ENCODE data around the gene RCAN1.
A peak's percentile ranks its signal among the peaks of the same experiment; 100 is the strongest.

The RCAN1 gene

DNA sequence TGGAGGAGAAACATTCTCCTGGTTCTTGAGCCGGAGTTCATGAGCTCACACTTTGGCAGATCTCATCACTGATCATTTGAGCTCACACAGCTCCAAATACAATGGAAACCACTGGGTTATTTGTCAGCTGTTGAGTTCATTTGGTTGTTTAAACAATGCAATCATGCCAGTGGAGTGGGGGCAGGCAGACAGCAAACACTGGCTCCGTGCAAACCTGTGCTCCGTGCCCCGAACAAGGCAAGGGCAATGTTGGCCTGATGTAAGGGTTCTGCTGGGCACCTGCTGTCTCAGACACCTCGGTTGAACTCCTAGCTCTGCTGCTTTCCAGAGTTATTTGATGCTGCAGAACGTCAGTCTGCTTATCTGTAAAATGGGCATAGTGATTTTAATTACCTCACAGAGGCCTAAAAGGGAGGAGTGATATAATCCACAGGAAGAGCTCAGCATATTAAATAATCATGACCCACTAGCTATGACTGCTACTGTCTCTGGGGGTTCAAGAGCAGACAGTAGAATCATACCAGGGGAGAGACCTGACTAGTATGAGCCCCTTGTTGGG, 33.9 kb upstream of the RCAN1 start:
- no peak for DNase-seq (ENCODE audit: low read depth)
- in situ Hi-C loops (cut with HindIII; ENCODE audit: low sequenced_read_pairs), result no loop called here
- no peak overlapping the region for H3K4me3 ChIP-seq (ENCODE audit: low read depth, low read length)
- TF ChIP-seq, protein P1, sequence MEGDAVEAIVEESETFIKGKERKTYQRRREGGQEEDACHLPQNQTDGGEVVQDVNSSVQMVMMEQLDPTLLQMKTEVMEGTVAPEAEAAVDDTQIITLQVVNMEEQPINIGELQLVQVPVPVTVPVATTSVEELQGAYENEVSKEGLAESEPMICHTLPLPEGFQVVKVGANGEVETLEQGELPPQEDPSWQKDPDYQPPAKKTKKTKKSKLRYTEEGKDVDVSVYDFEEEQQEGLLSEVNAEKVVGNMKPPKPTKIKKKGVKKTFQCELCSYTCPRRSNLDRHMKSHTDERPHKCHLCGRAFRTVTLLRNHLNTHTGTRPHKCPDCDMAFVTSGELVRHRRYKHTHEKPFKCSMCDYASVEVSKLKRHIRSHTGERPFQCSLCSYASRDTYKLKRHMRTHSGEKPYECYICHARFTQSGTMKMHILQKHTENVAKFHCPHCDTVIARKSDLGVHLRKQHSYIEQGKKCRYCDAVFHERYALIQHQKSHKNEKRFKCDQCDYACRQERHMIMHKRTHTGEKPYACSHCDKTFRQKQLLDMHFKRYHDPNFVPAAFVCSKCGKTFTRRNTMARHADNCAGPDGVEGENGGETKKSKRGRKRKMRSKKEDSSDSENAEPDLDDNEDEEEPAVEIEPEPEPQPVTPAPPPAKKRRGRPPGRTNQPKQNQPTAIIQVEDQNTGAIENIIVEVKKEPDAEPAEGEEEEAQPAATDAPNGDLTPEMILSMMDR (IDR thresholded peaks at IDR 0.05; ENCODE audit: low read depth, low read length, missing control alignments), result no peak

DNA sequence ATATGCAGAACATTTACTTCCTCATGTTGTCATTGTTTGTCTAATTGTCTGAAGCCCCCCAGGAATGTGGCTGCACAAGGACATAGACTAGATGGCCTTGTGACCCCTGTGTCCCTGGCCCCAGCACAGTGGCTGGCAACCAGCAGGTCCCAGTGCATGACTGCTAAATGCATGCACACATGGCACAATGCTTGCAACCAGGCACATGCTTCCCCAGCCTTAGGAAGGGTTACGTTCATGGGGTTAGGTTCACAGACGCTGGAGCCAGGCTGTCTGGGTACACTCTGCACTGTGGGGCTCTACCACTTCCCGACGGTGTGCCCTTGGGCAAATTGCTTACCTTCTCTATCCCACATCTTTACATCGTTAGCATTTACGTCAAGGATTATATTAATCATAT, 32.6 kb upstream of the RCAN1 start:
- DNase-seq (ENCODE audit: low read depth), result no peak
- TF ChIP-seq, protein P1 (IDR thresholded peaks at IDR 0.05; ENCODE audit: low read depth, low read length, missing control alignments), result no peak
- in situ Hi-C loops (cut with HindIII; ENCODE audit: low sequenced_read_pairs), result no loop called here
- no peak overlapping the region for H3K4me3 ChIP-seq (ENCODE audit: low read depth, low read length)

DNA sequence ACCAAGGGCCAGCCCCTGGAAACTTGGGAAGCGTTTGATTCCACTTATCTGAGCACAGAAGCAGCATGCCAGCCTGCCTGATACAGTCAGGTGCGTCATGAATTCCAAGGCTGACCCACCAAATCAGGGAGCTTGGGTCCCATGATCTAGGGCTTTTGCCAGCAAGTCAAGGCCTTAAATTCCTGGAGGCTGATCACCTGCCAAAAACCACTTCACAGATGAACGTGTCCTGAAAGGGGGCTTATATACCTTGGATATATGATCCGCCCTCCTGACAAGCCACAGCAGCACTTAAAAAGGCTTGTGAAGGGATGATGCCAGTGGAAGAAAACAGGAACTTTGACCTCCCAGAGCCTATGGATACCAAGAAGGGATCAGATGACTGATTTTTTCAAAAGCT, 29.9 kb upstream of the RCAN1 start:
- TF ChIP-seq, protein P1 (IDR thresholded peaks at IDR 0.05; ENCODE audit: low read depth, low read length, missing control alignments), result no peak
- no peak for DNase-seq (ENCODE audit: low read depth)
- in situ Hi-C loops (cut with HindIII; ENCODE audit: low sequenced_read_pairs), result no loop called here
- H3K4me3 ChIP-seq (ENCODE audit: low read depth, low read length), result no peak overlapping the region

DNA sequence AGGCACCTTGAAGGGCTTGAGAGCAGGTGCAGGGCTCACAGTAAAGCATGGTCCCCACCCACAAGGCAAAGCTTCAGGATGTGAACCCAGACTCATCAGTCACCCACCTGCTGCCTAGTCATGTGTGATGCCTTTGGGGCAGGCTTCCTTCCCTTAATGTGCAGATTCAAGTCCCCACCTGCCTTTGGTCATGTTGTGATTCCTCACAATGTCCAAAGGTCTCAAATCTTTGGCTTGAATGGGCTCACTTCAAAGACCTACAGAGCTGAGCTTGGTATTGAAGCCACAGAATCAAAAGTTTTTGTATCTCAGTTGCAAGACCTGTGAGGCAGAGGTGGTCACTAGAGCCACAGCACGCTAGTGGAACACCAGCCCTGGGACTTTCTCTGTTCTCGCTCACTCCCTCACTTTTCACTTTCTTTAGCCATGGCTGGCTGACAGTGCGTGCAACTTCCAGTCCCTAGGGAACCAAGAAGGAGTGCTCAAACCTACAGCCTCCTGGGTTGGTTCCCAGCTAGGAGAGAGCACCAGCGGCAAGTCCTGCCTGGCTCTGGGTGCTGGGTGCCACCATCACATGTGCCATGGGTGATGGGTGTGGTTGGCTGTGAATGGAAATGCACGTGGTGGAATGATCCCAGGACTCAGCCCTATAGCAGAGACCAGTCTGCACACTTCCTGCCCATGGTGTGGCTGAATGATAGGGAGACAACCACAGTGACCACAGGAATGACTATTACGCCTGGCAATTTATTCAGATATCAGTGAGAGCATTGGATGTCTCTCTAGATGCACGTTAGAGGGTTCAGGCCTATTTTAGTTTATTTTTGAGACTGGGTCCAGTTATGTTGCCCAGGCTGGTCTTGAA, 27.5 kb upstream of the RCAN1 start:
- H3K4me3 ChIP-seq (ENCODE audit: low read depth, low read length), result no peak overlapping the region
- TF ChIP-seq, protein P1 (IDR thresholded peaks at IDR 0.05; ENCODE audit: low read depth, low read length, missing control alignments), result no peak
- in situ Hi-C loops (cut with HindIII; ENCODE audit: low sequenced_read_pairs), result no loop called here
- DNase-seq (ENCODE audit: low read depth), result peak; percentile 15

DNA sequence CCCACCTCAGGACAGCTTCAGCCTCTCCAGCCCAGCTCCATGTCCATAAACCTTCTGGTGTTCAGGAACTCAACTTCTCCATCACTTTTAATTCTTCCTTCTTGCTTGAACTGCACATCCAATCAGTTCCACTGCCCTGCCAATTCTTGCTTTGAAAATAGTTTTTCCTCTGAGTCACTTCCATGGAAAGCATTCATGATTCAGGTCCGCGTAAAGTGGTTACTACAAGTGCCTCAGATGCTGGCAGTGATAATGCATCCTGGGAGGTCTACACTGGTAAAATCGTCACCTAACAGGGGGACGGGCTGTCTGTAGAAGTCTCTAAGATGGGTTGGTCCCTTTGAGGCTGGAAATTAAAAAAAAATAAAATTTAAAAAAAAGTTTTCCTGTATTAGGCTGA, 25.9 kb upstream of the RCAN1 start:
- DNase-seq (ENCODE audit: low read depth), result peak; percentile 83
- H3K4me3 ChIP-seq (ENCODE audit: low read depth, low read length), result no peak overlapping the region

DNA sequence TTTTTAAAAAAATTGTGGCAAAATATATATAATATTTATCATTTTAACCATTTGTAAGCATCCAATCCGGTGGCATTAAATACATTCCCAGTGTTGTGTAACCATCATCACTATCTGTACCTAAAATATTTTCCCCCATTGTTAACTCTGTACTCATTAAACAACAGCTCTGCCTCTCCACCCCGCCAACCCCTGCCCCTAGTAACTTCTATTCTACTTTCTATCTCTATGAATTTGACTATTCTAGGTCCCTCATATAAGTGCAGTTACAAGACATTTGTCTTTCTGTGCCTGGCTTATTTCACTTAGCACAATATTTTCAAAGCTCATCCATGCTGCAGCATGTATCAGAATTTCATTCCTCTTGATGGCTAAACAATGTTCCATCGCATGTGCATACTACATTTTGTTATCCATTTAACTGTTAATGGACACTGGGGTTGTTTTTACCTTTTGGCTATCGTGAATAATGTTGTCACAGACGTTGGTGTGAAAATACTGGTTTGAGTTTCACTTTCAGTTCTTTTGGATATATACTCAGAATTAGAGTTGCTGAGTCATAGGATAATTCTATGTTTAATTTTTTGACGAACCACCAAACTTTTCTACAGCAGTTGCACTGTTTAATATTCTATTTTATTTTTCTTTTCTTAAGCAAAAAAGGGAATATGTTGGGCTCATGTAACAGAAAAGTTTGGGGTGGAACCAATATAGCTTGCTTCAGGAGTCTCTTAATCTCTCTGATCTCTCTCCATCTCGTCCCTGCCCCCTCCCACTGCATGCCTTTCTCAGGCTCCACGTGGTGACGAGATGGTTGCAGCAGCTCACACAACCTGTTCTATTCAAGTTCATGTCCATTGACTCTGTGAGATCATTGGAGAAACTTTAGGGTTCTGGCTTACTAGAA, 25.2 kb upstream of the RCAN1 start:
- in situ Hi-C loops (cut with HindIII; ENCODE audit: low sequenced_read_pairs), result no loop called here
- TF ChIP-seq, protein P1 (IDR thresholded peaks at IDR 0.05; ENCODE audit: low read depth, low read length, missing control alignments), result no peak
- DNase-seq (ENCODE audit: low read depth), result no peak
- no peak overlapping the region for H3K4me3 ChIP-seq (ENCODE audit: low read depth, low read length)

More for the DNA sequence above, 25.9 kb upstream of the RCAN1 start:
- TF ChIP-seq, protein P1 (IDR thresholded peaks at IDR 0.05; ENCODE audit: low read depth, low read length, missing control alignments), result no peak
- in situ Hi-C loops (cut with HindIII; ENCODE audit: low sequenced_read_pairs), result no loop called here
